Measurements from ENCODE around the gene PELI1. TPM values are rescaled to one million over a fixed set of nuclear protein-coding genes. Genes with fewer than 3 reads are reported as not detected.

Gene PELI1
- total RNA-seq, 1 donor from 2014 or later: 15.8 TPM

GRCh38 chr2:64056021-64056420 is 88.2 kb downstream of the PELI1 start:
- Histone ChIP-seq H3K27me3 (ENCODE audit: control insufficient read depth, insufficient read depth, low read length) (no peaks in the 10 kb centered on the region), H3K4me3 (ENCODE audit: low read depth, low read length) (no peak overlapping the region), H3K36me3 (ENCODE audit: control insufficient read depth, insufficient read depth, low read length) (no peaks in the 10 kb centered on the region)
- TF ChIP-seq, protein P1, sequence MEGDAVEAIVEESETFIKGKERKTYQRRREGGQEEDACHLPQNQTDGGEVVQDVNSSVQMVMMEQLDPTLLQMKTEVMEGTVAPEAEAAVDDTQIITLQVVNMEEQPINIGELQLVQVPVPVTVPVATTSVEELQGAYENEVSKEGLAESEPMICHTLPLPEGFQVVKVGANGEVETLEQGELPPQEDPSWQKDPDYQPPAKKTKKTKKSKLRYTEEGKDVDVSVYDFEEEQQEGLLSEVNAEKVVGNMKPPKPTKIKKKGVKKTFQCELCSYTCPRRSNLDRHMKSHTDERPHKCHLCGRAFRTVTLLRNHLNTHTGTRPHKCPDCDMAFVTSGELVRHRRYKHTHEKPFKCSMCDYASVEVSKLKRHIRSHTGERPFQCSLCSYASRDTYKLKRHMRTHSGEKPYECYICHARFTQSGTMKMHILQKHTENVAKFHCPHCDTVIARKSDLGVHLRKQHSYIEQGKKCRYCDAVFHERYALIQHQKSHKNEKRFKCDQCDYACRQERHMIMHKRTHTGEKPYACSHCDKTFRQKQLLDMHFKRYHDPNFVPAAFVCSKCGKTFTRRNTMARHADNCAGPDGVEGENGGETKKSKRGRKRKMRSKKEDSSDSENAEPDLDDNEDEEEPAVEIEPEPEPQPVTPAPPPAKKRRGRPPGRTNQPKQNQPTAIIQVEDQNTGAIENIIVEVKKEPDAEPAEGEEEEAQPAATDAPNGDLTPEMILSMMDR (IDR thresholded peaks at IDR 0.05; ENCODE audit: insufficient read depth, low read length, poor library complexity, severe bottlenecking): no peak
- no peak for DNase-seq (ENCODE audit: low read depth)

- no peaks in the 10 kb centered on the region for H3K27me3 ChIP-seq (ENCODE audit: control insufficient read depth, insufficient read depth, low read length)
- H3K4me3 ChIP-seq (ENCODE audit: low read depth, low read length): no peak overlapping the region
- TF ChIP-seq, protein P1 (IDR thresholded peaks at IDR 0.05; ENCODE audit: insufficient read depth, low read length, poor library complexity, severe bottlenecking): no peak
- DNase-seq (ENCODE audit: low read depth): no peak
- H3K36me3 ChIP-seq (ENCODE audit: control insufficient read depth, insufficient read depth, low read length): no peaks in the 10 kb centered on the region
Observed at GRCh38 chr2:64054161-64054915, 89.9 kb downstream of the PELI1 start.

DNA sequence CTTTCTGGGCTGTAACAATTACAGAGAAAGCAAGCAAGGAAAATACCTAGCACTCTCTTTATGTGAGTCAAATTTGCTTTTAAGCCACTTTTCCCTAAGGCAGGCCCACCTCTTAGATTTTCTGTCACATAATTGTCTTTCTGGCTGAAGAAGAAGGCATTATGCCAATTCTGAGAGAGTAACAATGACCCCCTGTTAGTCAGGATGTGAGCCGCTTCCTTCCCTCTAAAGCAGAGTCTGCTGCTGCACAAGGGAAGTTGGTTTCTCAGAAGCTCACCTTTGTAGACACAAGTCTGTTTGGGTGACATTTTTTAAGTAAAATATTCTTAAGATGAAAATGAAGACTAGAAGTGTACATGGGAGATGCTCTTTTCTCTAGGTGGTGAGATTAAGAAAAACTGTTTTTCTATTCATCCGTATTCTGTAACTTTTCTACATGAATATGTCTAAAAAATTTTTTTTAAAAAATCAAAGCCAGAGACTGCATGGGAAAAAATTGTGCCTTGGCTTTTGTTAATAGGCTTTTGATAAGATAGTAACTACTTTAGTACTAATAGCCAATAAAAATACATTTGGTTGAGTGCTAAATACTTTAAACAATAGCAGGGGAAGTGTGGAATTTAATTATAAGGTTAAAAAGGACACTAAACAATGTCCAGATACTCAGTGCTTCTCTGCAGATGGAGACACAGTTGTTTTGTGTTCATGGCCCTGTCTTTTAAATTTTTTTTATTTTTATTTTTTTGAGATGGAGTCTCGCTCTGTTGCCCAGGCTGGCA is 91.6 kb downstream of the PELI1 start:
- DNase-seq (ENCODE audit: low read depth): no peak
- no peak overlapping the region for H3K4me3 ChIP-seq (ENCODE audit: low read depth, low read length)
- H3K27me3 ChIP-seq (ENCODE audit: control insufficient read depth, insufficient read depth, low read length): no peaks in the 10 kb centered on the region
- TF ChIP-seq, protein P1 (IDR thresholded peaks at IDR 0.05; ENCODE audit: insufficient read depth, low read length, poor library complexity, severe bottlenecking): no peak
- H3K36me3 ChIP-seq (ENCODE audit: control insufficient read depth, insufficient read depth, low read length): no peaks in the 10 kb centered on the region

GRCh38 chr2:64049633-64050220 is 94.5 kb downstream of the PELI1 start:
- TF ChIP-seq, protein P1 (IDR thresholded peaks at IDR 0.05; ENCODE audit: insufficient read depth, low read length, poor library complexity, severe bottlenecking): peak; percentile 83
- no peak for DNase-seq (ENCODE audit: low read depth)
- Histone ChIP-seq H3K36me3 (ENCODE audit: control insufficient read depth, insufficient read depth, low read length) (no peaks in the 10 kb centered on the region), H3K4me3 (ENCODE audit: low read depth, low read length) (no peak overlapping the region), H3K27me3 (ENCODE audit: control insufficient read depth, insufficient read depth, low read length) (no peaks in the 10 kb centered on the region)

GRCh38 chr2:64045938-64046337 is 98.3 kb downstream of the PELI1 start:
- H3K4me3 ChIP-seq (ENCODE audit: low read depth, low read length): no peak overlapping the region
- no peaks in the 10 kb centered on the region for H3K36me3 ChIP-seq (ENCODE audit: control insufficient read depth, insufficient read depth, low read length)
- no peaks in the 10 kb centered on the region for H3K27me3 ChIP-seq (ENCODE audit: control insufficient read depth, insufficient read depth, low read length)
- TF ChIP-seq, protein P1 (IDR thresholded peaks at IDR 0.05; ENCODE audit: insufficient read depth, low read length, poor library complexity, severe bottlenecking): no peak
- no peak for DNase-seq (ENCODE audit: low read depth)

Other genes starting within 250 kb of the PELI1 start
- gene VPS54, start 125.0 kb downstream of the PELI1 start, total RNA-seq: 15.9 and 17.7 TPM in 2 replicates